IMR-90 (cell line): Measurements from ENCODE around the gene RYR1. TPM values are rescaled to one million over a fixed set of nuclear protein-coding genes. Genes with fewer than 3 reads are reported as not detected.

Experiments
- ATAC-seq: fragments of 200-7000 bp; cut with Tn5 transposase; 2 replicates; pipeline ENCODE4 v1.9.1; 2020; ENCODE audit warnings: low read depth, mild to moderate bottlenecking, moderate library complexity
- BruUV-seq: library from RNA; stranded (reverse); fragments of 400-500 nt; replicated peaks from 2 replicates; lab custom pipeline; 2021; lab: Mats Ljungman, UMichigan
- CTCF ChIA-PET: fragments of 300-600 bp; formaldehyde crosslinking; extraction: SDS; loops from one replicate; lab custom pipeline; 2021; ENCODE audit warnings: antibody characterized with exemption; lab: Yijun Ruan, JAX
- POLR2A ChIA-PET: fragments of 300-600 bp; sonication (Branson Sonifier 250); formaldehyde crosslinking; loops from one replicate; lab custom pipeline; 2022; ENCODE audit warnings: antibody characterized with exemption; ENCODE audit not compliant: unreplicated experiment; lab: Charles Lee
- DNase-seq: peaks from one replicate; pipeline ENCODE4 v3.0.0; 2013
- H2AFZ ChIP-seq: replicated peaks from 2 replicates; pipeline ENCODE3; 2013; ENCODE audit warnings: low read length, mild to moderate bottlenecking; ENCODE audit not compliant: poor library complexity
- H2AK5ac ChIP-seq: 2 replicates; pipeline ENCODE4 v1.6.1; 2013; ENCODE audit warnings: low read depth, low read length, inconsistent platforms
- H2AK9ac ChIP-seq: replicated peaks from 2 replicates; pipeline ENCODE3; 2013; ENCODE audit warnings: mild to moderate bottlenecking, low read depth, low read length, moderate library complexity; ENCODE audit not compliant: poor library complexity
- H2BK120ac ChIP-seq: 2 replicates; pipeline ENCODE4 v1.6.1; 2013; ENCODE audit warnings: low read depth, low read length, inconsistent platforms
- H2BK15ac ChIP-seq: 3 replicates; pipeline ENCODE4 v1.6.1; 2013; ENCODE audit warnings: low read depth, low read length, inconsistent platforms
- H2BK20ac ChIP-seq: 2 replicates; pipeline ENCODE4 v1.6.1; 2013; ENCODE audit warnings: low read depth, mild to moderate bottlenecking, inconsistent platforms, low read length, moderate library complexity
- H2BK5ac ChIP-seq: 2 replicates; pipeline ENCODE4 v1.6.1; 2013; ENCODE audit warnings: mild to moderate bottlenecking, low read depth, low read length, inconsistent platforms; ENCODE audit not compliant: poor library complexity, severe bottlenecking
- H3K14ac ChIP-seq: replicated peaks from 2 replicates; pipeline ENCODE4 v1.6.1; 2013; ENCODE audit warnings: low read depth, low read length, inconsistent platforms
- H3K18ac ChIP-seq: 2 replicates; pipeline ENCODE4 v1.6.1; 2013; ENCODE audit warnings: low read depth, low read length, control low read depth
- H3K23ac ChIP-seq: 2 replicates; pipeline ENCODE4 v1.6.1; 2013; ENCODE audit warnings: low read depth, low read length, inconsistent platforms
- H3K27ac ChIP-seq: 2 replicates; pipeline ENCODE4 v1.5.1; 2013; ENCODE audit warnings: mild to moderate bottlenecking, control low read depth, low read length; ENCODE audit not compliant: insufficient read depth
- H3K27me3 ChIP-seq: 2 replicates; pipeline ENCODE4 v1.6.1; 2013; ENCODE audit warnings: low read length; ENCODE audit not compliant: control insufficient read depth, insufficient read depth
- H3K36me3 ChIP-seq: 2 replicates; pipeline ENCODE4 v1.6.1; 2013; ENCODE audit warnings: low read length, mixed read lengths; ENCODE audit not compliant: control insufficient read depth, insufficient read depth
- H3K4ac ChIP-seq: 2 replicates; pipeline ENCODE4 v1.6.1; 2013; ENCODE audit warnings: low read depth, low read length, inconsistent platforms
- H3K4me1 ChIP-seq: 2 replicates; pipeline ENCODE4 v1.6.1; 2013; ENCODE audit warnings: low read length, mixed read lengths; ENCODE audit not compliant: control insufficient read depth, insufficient read depth
- H3K4me2 ChIP-seq: 2 replicates; pipeline ENCODE4 v1.6.1; 2013; ENCODE audit warnings: low read depth, mild to moderate bottlenecking, control low read depth, low read length, moderate library complexity
- H3K4me3 ChIP-seq: 2 replicates; pipeline ENCODE4 v1.5.1; 2013; ENCODE audit warnings: low read depth, mild to moderate bottlenecking, control low read depth, low read length, moderate library complexity; ENCODE audit not compliant: insufficient read depth
- H3K56ac ChIP-seq: 2 replicates; pipeline ENCODE4 v1.6.1; 2013; ENCODE audit warnings: low read length, inconsistent platforms; ENCODE audit not compliant: insufficient read depth; ENCODE audit errors: extremely low read depth
- H3K79me1 ChIP-seq, 2 experiments: 2 replicates each; pipeline ENCODE4 v1.6.1; 2013; ENCODE audit warnings: low read length in 2 of 2, inconsistent platforms in 1 of 2, low read depth in 1 of 2
- H3K9ac ChIP-seq: 2 replicates; pipeline ENCODE4 v1.6.1; 2013; ENCODE audit warnings: low read depth, low read length, control low read depth
- H3K9me1 ChIP-seq: 2 replicates; pipeline ENCODE4 v1.6.1; 2013; ENCODE audit warnings: low read length, inconsistent platforms; ENCODE audit not compliant: insufficient read depth
- H3K9me3 ChIP-seq: 2 replicates; pipeline ENCODE4 v1.6.1; 2013; ENCODE audit warnings: low read length; ENCODE audit not compliant: control insufficient read depth, insufficient read depth
- H4K20me1 ChIP-seq: 2 replicates; pipeline ENCODE4 v1.6.1; 2013; ENCODE audit warnings: low read length, inconsistent platforms; ENCODE audit not compliant: insufficient read depth
- H4K5ac ChIP-seq: 2 replicates; pipeline ENCODE4 v1.6.1; 2013; ENCODE audit warnings: mild to moderate bottlenecking, low read depth, low read length, control low read depth
- H4K8ac ChIP-seq, 2 experiments: 2 replicates each; pipeline ENCODE4 v1.6.1; 2013; ENCODE audit warnings: low read depth in 2 of 2, low read length in 2 of 2, control low read depth in 1 of 2, inconsistent platforms in 1 of 2
- H4K91ac ChIP-seq: 2 replicates; pipeline ENCODE4 v1.6.1; 2013; ENCODE audit warnings: low read depth, low read length, inconsistent platforms; ENCODE audit not compliant: insufficient read depth
- BHLHE40 ChIP-seq: fragments of 150-350 bp; IDR thresholded peaks from 2 replicates; pipeline ENCODE4 v1.6.1; 2016; ENCODE audit warnings: mild to moderate bottlenecking, low read depth, low read length
- CEBPB ChIP-seq: IDR thresholded peaks from 2 replicates; pipeline ENCODE4 v1.6.1; 2012; ENCODE audit warnings: low read depth, low read length, improper control_type of control experiment
- FOS ChIP-seq: fragments of 150-350 bp; IDR thresholded peaks from 2 replicates; pipeline ENCODE4 v1.6.1; 2016; ENCODE audit warnings: low read depth, low read length
- MAFK ChIP-seq: IDR thresholded peaks from 2 replicates; pipeline ENCODE4 v1.6.1; 2012; ENCODE audit warnings: low read depth, low read length, improper control_type of control experiment
- MAZ ChIP-seq: IDR thresholded peaks from 2 replicates; pipeline ENCODE4 v1.6.1; 2012; ENCODE audit warnings: low read depth, mild to moderate bottlenecking, low read length, improper control_type of control experiment, moderate library complexity, borderline replicate concordance
- NFE2L2 ChIP-seq: fragments of 150-350 bp; IDR thresholded peaks from 2 replicates; pipeline ENCODE4 v1.6.1; 2016; ENCODE audit warnings: low read depth, mild to moderate bottlenecking, low read length
- RAD21 ChIP-seq: IDR thresholded peaks from 2 replicates; pipeline ENCODE4 v1.6.1; 2012; ENCODE audit warnings: low read length, improper control_type of control experiment
- RCOR1 ChIP-seq: IDR thresholded peaks from 2 replicates; pipeline ENCODE4 v1.6.1; 2012; ENCODE audit warnings: mild to moderate bottlenecking, low read length, improper control_type of control experiment; ENCODE audit not compliant: insufficient replicate concordance
- RFX5 ChIP-seq: IDR thresholded peaks from 2 replicates; pipeline ENCODE4 v1.8.0; 2012; ENCODE audit warnings: low read depth, mild to moderate bottlenecking, low read length, moderate library complexity
- WGBS, 2 experiments: methylation state at CpG; one replicate each; pipeline versions ENCODE4 v1.1.5 to v1.1.7; 2013; ENCODE audit warnings: missing lambda C conversion rate in 2 of 2; ENCODE audit not compliant: insufficient read length in 1 of 2; ENCODE audit errors: extremely low coverage in 2 of 2; 5-methylcytosine and 5-hydroxymethylcytosine counted together
- dilution Hi-C: fragments of 300-500 bp; cut with HindIII; formaldehyde crosslinking; loops from one replicate; pipeline ENCODE4 v1.14.3; 2018; ENCODE audit warnings: low sequenced_read_pairs; ENCODE audit not compliant: unreplicated experiment
- in situ Hi-C: fragments of 300-500 bp; cut with MboI; formaldehyde crosslinking; loops from 3 replicates; pipeline ENCODE4 v1.14.3; 2019; ENCODE audit warnings: low sequenced_read_pairs, inconsistent platforms, mixed read lengths
- intact Hi-C: fragments of 100-400 bp; cut with micrococcal nuclease; formaldehyde crosslinking; loops from 2 replicates; pipeline ENCODE4 v1.10.0; 2022
- polyA plus RNA-seq, 3 experiments: library from polyadenylated mRNA; depleted of rRNA; stranded (reverse); fragments of >200 nt; gene quantifications; 2 replicates each; pipeline ENCODE4 v1.2.3, GENCODE V29; 2012; ENCODE audit warnings: low replicate concordance in 1 of 3
- total RNA-seq: library from RNA; depleted of rRNA; stranded (reverse); fragments of >200 nt; gene quantifications from 2 replicates; pipeline ENCODE4 v1.2.3, GENCODE V29; 2012

The RYR1 gene
- total and polyA plus RNA-seq, 2 of the 4 experiments (the other 2 are of a cell fraction): not detected

- dilution Hi-C loops: no loop called here
- Histone ChIP-seq H3K4ac (no peak overlapping the region), H4K8ac (no peak overlapping the region), H3K36me3 (no peaks in the 10 kb centered on the region), H3K14ac (no peak overlapping the region), H2BK120ac (no peak overlapping the region), H2BK5ac (no peak overlapping the region), H2BK15ac (no peak overlapping the region), H3K9me3 (no peaks in the 10 kb centered on the region), H2BK20ac (no peak overlapping the region), H3K4me1 (no peaks in the 10 kb centered on the region), H3K18ac (no peak overlapping the region), H3K9ac (no peak overlapping the region), H2AK9ac (no peak overlapping the region), H4K91ac (no peak overlapping the region), H3K79me1 (no peaks in the 10 kb centered on the region), H3K4me2 (no peak overlapping the region), H3K9me1 (no peaks in the 10 kb centered on the region), H3K4me3 (no peak overlapping the region), H4K20me1 (no peaks in the 10 kb centered on the region), H4K5ac (no peak overlapping the region), H2AK5ac (no peak overlapping the region), H3K56ac (no peak overlapping the region), H3K27ac (no peak overlapping the region), H3K23ac (no peak overlapping the region), H2AFZ (no peak overlapping the region), H3K27me3 (peaks cover 7% of the 10 kb centered on the region)
- intact Hi-C loops: no loop called here
- TF ChIP-seq FOS: no peak
- TF ChIP-seq RFX5: no peak
- TF ChIP-seq NFE2L2: no peak
- no peak for TF ChIP-seq RAD21
- TF ChIP-seq MAZ: no peak
- TF ChIP-seq CEBPB: no peak
- TF ChIP-seq BHLHE40: no peak
- TF ChIP-seq RCOR1: no peak
- no peak for TF ChIP-seq MAFK
- in situ Hi-C loops: no loop called here
- POLR2A ChIA-PET: no interaction called here
- whole genome bisulfite sequencing, 2 experiments: 100% methylated on average over 2 of the region's 15 CpGs; no CpG with 5 or more reads in 1 of the 2 experiments
- ATAC-seq (no peak), DNase-seq (no peak)
- no TSS peak for BruUV-seq
- CTCF ChIA-PET: no interaction called here
Measured at GRCh38 chr19:38580080-38580479, 146.6 kb downstream of the RYR1 start.
